HepG2 (cell line): ENCODE data around the gene FOXJ2. TPM values are rescaled to one million over a fixed set of nuclear protein-coding genes. Genes with fewer than 3 reads are reported as not detected.

Experiments
- ATAC-seq: fragments of 200-7000 bp; cut with Tn5 transposase; 3 replicates; pipeline ENCODE4 v1.9.1; 2020; ENCODE audit warnings: mild to moderate bottlenecking, moderate library complexity
- BruUV-seq: library from RNA; stranded (reverse); fragments of 400-500 nt; replicated peaks from 2 replicates; lab custom pipeline; 2021; lab: Mats Ljungman, UMichigan
- CTCF ChIA-PET: fragments of 300-600 bp; formaldehyde crosslinking; extraction: SDS; loops from one replicate; lab custom pipeline; 2021; ENCODE audit warnings: low total read pairs, inconsistent platforms, low intra/inter-chr PET ratio; lab: Yijun Ruan, JAX
- POLR2A ChIA-PET: fragments of 350-600 bp; sonication (Branson Sonifier 250); formaldehyde crosslinking; loops from one replicate; lab custom pipeline; 2020; ENCODE audit warnings: antibody characterized with exemption, inconsistent platforms; lab: Yijun Ruan, JAX
- DNase-seq: peaks from one replicate; pipeline ENCODE4 v3.0.0-alpha.2; 2015; ENCODE audit warnings: low spot score
- FAIRE-seq: peaks from 3 replicates; lab custom pipeline; 2011; peaks lifted over from hg19 to GRCh38; lab: Jason Lieb, UNC
- H2AFZ ChIP-seq: one replicate; pipeline ENCODE4 v1.6.1; 2011; ENCODE audit warnings: low read length, inconsistent platforms
- H3K27ac ChIP-seq: fragments of 300-600 bp; 3 replicates; pipeline ENCODE4 v1.8.0; 2011; ENCODE audit warnings: mixed run types, mild to moderate bottlenecking, mixed read lengths, low read length, inconsistent platforms; ENCODE audit not compliant: insufficient read depth; ENCODE audit errors: extremely low read length
- H3K27me3 ChIP-seq, 2 experiments: fragments of 200-600 bp in 1 of 2; 2 replicates in 1 of 2; 3 replicates in 1 of 2; pipeline versions ENCODE4 v1.6.0 to v1.8.0; 2011; ENCODE audit warnings: low read length in 2 of 2, mild to moderate bottlenecking in 2 of 2, moderate library complexity in 2 of 2, inconsistent platforms in 1 of 2; ENCODE audit not compliant: insufficient read depth in 2 of 2, control insufficient read depth in 1 of 2
- H3K36me3 ChIP-seq, 2 experiments: fragments of 200-600 bp in 1 of 2; replicated peaks in 1 of 2; 2 replicates in 1 of 2; 3 replicates in 1 of 2; pipeline versions ENCODE4 v1.5.1 to v1.8.0; 2011; ENCODE audit warnings: low read length in 2 of 2, inconsistent platforms in 1 of 2; ENCODE audit not compliant: insufficient read depth in 2 of 2, control insufficient read depth in 1 of 2
- H3K4me1 ChIP-seq: 2 replicates; pipeline ENCODE4 v1.5.1; 2012; ENCODE audit warnings: low read length, inconsistent platforms; ENCODE audit not compliant: insufficient read depth
- H3K4me2 ChIP-seq: 2 replicates; pipeline ENCODE4 v1.6.0; 2011; ENCODE audit warnings: low read depth, low read length, inconsistent platforms
- H3K4me3 ChIP-seq, 3 experiments: fragments of 200-600 bp in 1 of 3; sonication (generic), shearing (Covaris generic) in 1 of 3; replicated peaks in 1 of 3; 2 replicates each; pipeline ENCODE4 v1.5.1; 2011 to 2016; ENCODE audit warnings: low read length in 3 of 3, inconsistent platforms in 2 of 3, low read depth in 2 of 3, mild to moderate bottlenecking in 2 of 3, control low read depth in 1 of 3, mixed read lengths in 1 of 3; ENCODE audit not compliant: insufficient read depth in 1 of 3
- H3K79me2 ChIP-seq: one replicate; pipeline ENCODE4 v1.6.1; 2011; ENCODE audit warnings: low read length, inconsistent platforms; ENCODE audit not compliant: insufficient read depth
- H3K9ac ChIP-seq: 2 replicates; pipeline ENCODE4 v1.6.0; 2011; ENCODE audit warnings: mild to moderate bottlenecking, low read depth, low read length, inconsistent platforms; ENCODE audit not compliant: insufficient read depth
- H3K9me3 ChIP-seq: 2 replicates; pipeline ENCODE4 v1.5.1; 2012; ENCODE audit warnings: mild to moderate bottlenecking, low read length
- H4K20me1 ChIP-seq: 2 replicates; pipeline ENCODE4 v1.6.0; 2011; ENCODE audit warnings: inconsistent platforms, mild to moderate bottlenecking, low read length, moderate library complexity; ENCODE audit not compliant: insufficient read depth
- CBFB ChIP-seq: sonication (generic); formaldehyde crosslinking; IDR thresholded peaks from 2 replicates; pipeline ENCODE4 v1.4.0; 2020; ENCODE audit warnings: missing genetic modification reagents
- DMAP1 ChIP-seq: IDR thresholded peaks from 2 replicates; pipeline ENCODE4 v1.6.1; 2016
- ETV5 ChIP-seq: IDR thresholded peaks from 2 replicates; pipeline ENCODE4 v1.6.1; 2018; ENCODE audit warnings: missing biosample characterization, missing genetic modification reagents, inconsistent platforms, borderline replicate concordance
- HES4 ChIP-seq: sonication (generic); formaldehyde crosslinking; IDR thresholded peaks from 2 replicates; pipeline ENCODE4 v1.9.0; 2021; ENCODE audit warnings: mild to moderate bottlenecking, missing genetic modification reagents, borderline replicate concordance
- JDP2 ChIP-seq: sonication (generic); formaldehyde crosslinking; IDR thresholded peaks from 2 replicates; pipeline ENCODE4 v1.8.1; 2022; ENCODE audit warnings: missing genetic modification reagents, borderline replicate concordance
- NFE2 ChIP-seq: sonication (generic); formaldehyde crosslinking; IDR thresholded peaks from 2 replicates; pipeline ENCODE4 v1.4.0; 2020; ENCODE audit warnings: missing genetic modification reagents
- NFIB ChIP-seq: sonication (generic); formaldehyde crosslinking; IDR thresholded peaks from 2 replicates; pipeline ENCODE4 v1.9.0; 2021; ENCODE audit warnings: missing genetic modification reagents, mild to moderate bottlenecking, borderline replicate concordance
- SP5 ChIP-seq: IDR thresholded peaks from 2 replicates; pipeline ENCODE4 v1.6.1; 2016; ENCODE audit warnings: low read depth, borderline replicate concordance
- ZBTB8A ChIP-seq: sonication (generic); formaldehyde crosslinking; IDR thresholded peaks from 2 replicates; pipeline ENCODE4 v1.4.0; 2020; ENCODE audit warnings: mild to moderate bottlenecking, low read depth, missing genetic modification reagents, borderline replicate concordance
- ZFAT ChIP-seq: sonication (generic); formaldehyde crosslinking; conservative IDR thresholded peaks from 2 replicates; pipeline ENCODE4 v1.8.1; 2023; ENCODE audit warnings: missing genetic modification reagents, inconsistent platforms
- ZNF142 ChIP-seq: sonication (generic); formaldehyde crosslinking; IDR thresholded peaks from 2 replicates; pipeline ENCODE4 v1.4.0; 2020; ENCODE audit warnings: missing genetic modification reagents
- ZNF574 ChIP-seq: sonication (generic); formaldehyde crosslinking; IDR thresholded peaks from 2 replicates; pipeline ENCODE4 v1.4.0; 2020; ENCODE audit warnings: missing genetic modification reagents
- WGBS: methylation state at CpG from one replicate; pipeline ENCODE4 v1.1.6; 2017; ENCODE audit warnings: low lambda C conversion rate; 5-methylcytosine and 5-hydroxymethylcytosine counted together
- in situ Hi-C: cut with HindIII; loops from 2 replicates; pipeline ENCODE4 v1.10.0; 2017; ENCODE audit warnings: low pct_unique_long_range_greater_than_20kb; ENCODE audit not compliant: extremely low pct_ligation_motif_present
- intact Hi-C: fragments of 100-400 bp; cut with micrococcal nuclease; formaldehyde crosslinking; loops from one replicate; pipeline ENCODE4 v1.10.0; 2022; ENCODE audit not compliant: unreplicated experiment
- polyA plus RNA-seq, 8 experiments: library from polyadenylated mRNA; depleted of rRNA in 3 of 8; stranded (reverse) in 7 of 8; unstranded in 1 of 8; fragments of >200 nt; fragmentation: Illumina TruSeq in 4 of 8; extraction: Trizol in 4 of 8; gene quantifications; 2 replicates each; pipeline versions ENCODE4 v1.2.1 to v1.2.3, GENCODE V29; 2011 to 2016; ENCODE audit warnings: low read depth in 4 of 8, missing spikeins in 1 of 8, mixed read lengths in 1 of 8; ENCODE audit not compliant: insufficient read depth in 1 of 8
- total RNA-seq, 5 experiments: library from RNA; depleted of rRNA; stranded (reverse); fragments of >200 nt; fragmentation: Illumina TruSeq; extraction: Trizol; gene quantifications; 2 replicates each; pipeline ENCODE4 v1.2.3, GENCODE V29; 2016; ENCODE audit warnings: low read depth in 1 of 5

The FOXJ2 gene
- total and polyA plus RNA-seq, 2 of the 13 experiments (the other 11 are each of a cell fraction or from before 2014, with no cell fraction given): 2.2 to 2.9 TPM

GRCh38 chr12:8011331-8011730 is 21.2 kb upstream of the FOXJ2 start:
- H2AFZ ChIP-seq: no peak overlapping the region
- WGBS: 70% methylated on average over 7 of the region's 7 CpGs
- POLR2A ChIA-PET: no interaction called here
- no TSS peak for BruUV-seq
- H3K9ac ChIP-seq: no peak overlapping the region
- no peaks in the 10 kb centered on the region for H3K4me1 ChIP-seq
- no peaks in the 10 kb centered on the region for H4K20me1 ChIP-seq
- ATAC-seq (no peak), DNase-seq (no peak), FAIRE-seq (no peak)
- in situ Hi-C loops (no loop called here), intact Hi-C loops (no loop called here)
- H3K4me2 ChIP-seq: no peak overlapping the region
- no peaks in the 10 kb centered on the region for H3K27me3 ChIP-seq
- no peak overlapping the region for H3K27ac ChIP-seq
- no peaks in the 10 kb centered on the region for H3K79me2 ChIP-seq
- CTCF ChIA-PET: no interaction called here
- no peaks in the 10 kb centered on the region for H3K9me3 ChIP-seq
- no peak for TF ChIP-seq HES4 (CRISPR knock-in tag)
- TF ChIP-seq CBFB (CRISPR knock-in tag): no peak
- no peak for TF ChIP-seq JDP2 (CRISPR knock-in tag)
- no peak for TF ChIP-seq ZNF574 (CRISPR knock-in tag)
- no peak for TF ChIP-seq ETV5 (CRISPR knock-in tag)
- no peak for TF ChIP-seq DMAP1 (CRISPR knock-in tag)
- TF ChIP-seq NFE2 (CRISPR knock-in tag): no peak
- TF ChIP-seq ZFAT (CRISPR knock-in tag): no peak
- no peak for TF ChIP-seq ZNF142 (CRISPR knock-in tag)
- TF ChIP-seq NFIB (CRISPR knock-in tag): no peak
- TF ChIP-seq SP5 (CRISPR knock-in tag): no peak
- no peak for TF ChIP-seq ZBTB8A (CRISPR knock-in tag)
- no peak overlapping the region for H3K4me3 ChIP-seq
- H3K36me3 ChIP-seq: no peaks in the 10 kb centered on the region
